Measurements from ENCODE around the gene KCNQ1.

Gene KCNQ1

GRCh38 chr11:2882396-2883110 lies 437.7 kb downstream of the KCNQ1 start:
- DNase-seq, result no peak

- no peak for DNase-seq
Observed at GRCh38 chr11:2883640-2883978, 438.8 kb downstream of the KCNQ1 start.

GRCh38 chr11:2883979-2884815 lies 439.4 kb downstream of the KCNQ1 start:
- no peak for DNase-seq

- DNase-seq, result no peak
Observed at GRCh38 chr11:2885017-2885677, 440.3 kb downstream of the KCNQ1 start.

GRCh38 chr11:2885678-2886081 lies 440.9 kb downstream of the KCNQ1 start, which contains the start of gene CDKN1C:
Gene CDKN1C (minus strand): TSS chr11:2885775. CDS start chr11:2885456, 319 bp downstream.
- peak; percentile 95 for DNase-seq

- peak; percentile 83 for DNase-seq
Observed at GRCh38 chr11:2886191-2886894, 441.5 kb downstream of the KCNQ1 start.

- DNase-seq, result no peak
Observed at GRCh38 chr11:2886936-2887335, 442.1 kb downstream of the KCNQ1 start.

GRCh38 chr11:2887515-2888195 lies 442.8 kb downstream of the KCNQ1 start:
- DNase-seq, result no peak

- peak; percentile 89 for DNase-seq
Observed at GRCh38 chr11:2888266-2888968, 443.6 kb downstream of the KCNQ1 start.

- DNase-seq, result no peak
Observed at GRCh38 chr11:2889362-2890273, 444.8 kb downstream of the KCNQ1 start.

- DNase-seq, result peak; percentile 88
Observed at GRCh38 chr11:2890466-2891294, 445.9 kb downstream of the KCNQ1 start.

GRCh38 chr11:2891326-2892214 lies 446.8 kb downstream of the KCNQ1 start:
- DNase-seq, result no peak

GRCh38 chr11:2892215-2892966 lies 447.6 kb downstream of the KCNQ1 start:
- peak; percentile 83 for DNase-seq

GRCh38 chr11:2892967-2893528 lies 448.2 kb downstream of the KCNQ1 start:
- DNase-seq, result no peak

- no peak for DNase-seq
Observed at GRCh38 chr11:2893935-2894334, 449.1 kb downstream of the KCNQ1 start.

- DNase-seq, result no peak
Observed at GRCh38 chr11:2896047-2896446, 451.2 kb downstream of the KCNQ1 start.

GRCh38 chr11:2897048-2897447 lies 452.2 kb downstream of the KCNQ1 start:
- DNase-seq, result no peak

Data from left hindlimb (tissue), 1 donor.